T47D (cell line): ENCODE measurements around the gene SYNPO.

Experiments used
- DNase-seq, 2 experiments: peaks; one replicate each; pipeline versions ENCODE4 v3.0.0 to v3.0.0-alpha.2; 2011 to 2012; ENCODE audit warnings: low read depth in 1 of 2, low spot score in 1 of 2
- JUND ChIP-seq: IDR thresholded peaks from 2 replicates; pipeline ENCODE4 v1.6.1; 2012; ENCODE audit warnings: low read depth
- in situ Hi-C: cut with HindIII; loops from 2 replicates; pipeline ENCODE4 v1.10.0; 2016; ENCODE audit warnings: low sequenced_read_pairs, low pct_unique_long_range_greater_than_20kb

The SYNPO gene

DNA sequence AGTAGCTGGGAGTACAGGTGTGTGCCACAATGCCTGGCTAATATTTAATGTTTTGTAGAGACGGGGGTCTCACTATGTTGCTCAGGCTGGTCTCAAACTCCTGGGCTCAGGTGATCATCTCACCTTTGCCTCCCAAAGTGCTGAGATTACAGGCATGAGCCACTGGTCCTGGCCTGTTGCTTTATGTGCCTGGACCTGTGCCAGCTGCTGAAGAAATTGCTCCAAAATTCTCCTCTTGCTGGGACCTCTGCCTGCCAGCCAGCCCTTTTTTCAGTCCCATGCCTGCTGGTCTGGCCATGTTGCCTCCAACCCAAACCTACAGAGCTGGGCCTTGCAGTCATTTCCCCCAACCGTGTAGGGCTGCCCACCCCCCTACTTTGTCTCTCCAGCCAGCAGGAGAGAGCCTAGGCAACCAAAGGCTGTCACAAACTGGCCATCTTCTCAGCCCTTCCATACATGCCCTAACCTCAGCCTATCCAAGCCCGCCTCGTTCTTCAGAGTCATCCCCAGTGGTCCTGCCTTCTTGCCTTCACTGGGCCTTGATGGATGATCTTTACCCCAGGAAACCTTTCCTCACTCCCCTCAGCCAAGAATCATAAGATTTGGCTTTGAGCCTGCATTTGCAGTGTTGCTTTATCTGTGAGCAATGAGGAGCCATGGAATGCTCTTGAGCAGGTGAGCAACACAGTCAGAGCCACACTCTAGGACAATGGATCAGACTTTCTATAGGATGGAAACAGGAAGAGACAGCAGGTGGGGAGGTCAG is 27.4 kb upstream of the SYNPO start:
- no peak for TF ChIP-seq JUND
- in situ Hi-C loops = no loop called here
- DNase-seq = no peak

DNA sequence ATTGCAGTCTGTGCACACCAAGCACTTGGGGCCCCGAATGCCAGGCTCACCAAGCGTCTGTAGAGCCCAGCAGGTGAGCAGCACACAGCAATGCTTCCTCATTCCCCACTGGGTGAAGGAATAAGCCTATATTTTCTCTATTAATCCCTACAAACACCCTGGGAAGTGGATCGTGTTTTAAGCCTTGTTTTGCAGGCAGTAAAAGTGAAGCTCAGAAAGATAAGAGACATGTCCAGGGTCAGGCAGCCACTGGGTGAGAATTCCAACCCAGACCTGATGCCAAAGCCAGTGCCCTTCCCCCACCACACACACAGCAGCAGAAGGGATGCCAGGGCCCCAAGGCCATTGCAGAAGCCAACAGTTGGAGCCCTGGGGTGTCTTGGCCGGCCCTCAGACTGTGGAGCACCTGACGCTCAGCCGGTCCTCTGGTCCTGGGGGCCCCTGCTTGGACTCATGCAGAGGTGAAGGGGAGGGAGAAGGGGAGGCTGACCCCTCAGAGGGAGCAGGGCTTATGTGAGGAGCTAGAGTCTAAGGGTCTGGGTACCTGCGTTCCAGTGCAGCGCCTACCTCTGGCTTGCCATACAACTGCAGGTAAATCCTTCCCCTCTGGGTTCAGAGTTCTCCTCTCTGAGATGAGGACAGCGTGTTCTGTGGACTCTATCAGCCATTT is 26.3 kb upstream of the SYNPO start:
- DNase-seq = peak in 1 of 2 experiments; percentile 52
- in situ Hi-C loops = no loop called here
- TF ChIP-seq JUND = no peak

DNA sequence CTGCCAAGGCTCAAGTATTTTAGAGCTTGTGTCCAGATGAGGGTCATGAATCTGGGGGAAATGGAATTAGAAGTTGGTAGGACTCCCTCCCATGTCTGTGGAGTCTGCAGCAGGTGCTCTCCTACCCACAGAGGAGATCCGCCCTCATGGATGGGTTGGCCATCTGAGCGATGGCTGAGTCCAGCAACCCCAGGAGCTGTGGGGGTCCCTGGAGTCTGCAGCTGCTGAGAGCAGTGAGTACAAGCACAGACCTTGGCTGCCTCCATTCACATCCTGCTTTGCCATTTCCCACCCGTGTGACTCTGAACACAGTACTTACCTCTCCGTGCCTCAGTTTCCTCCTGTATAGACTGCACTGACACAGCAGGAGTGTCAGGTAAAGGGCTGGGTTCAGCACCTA is 25.8 kb upstream of the SYNPO start:
- no peak for TF ChIP-seq JUND
- no peak for DNase-seq
- in situ Hi-C loops = no loop called here

DNA sequence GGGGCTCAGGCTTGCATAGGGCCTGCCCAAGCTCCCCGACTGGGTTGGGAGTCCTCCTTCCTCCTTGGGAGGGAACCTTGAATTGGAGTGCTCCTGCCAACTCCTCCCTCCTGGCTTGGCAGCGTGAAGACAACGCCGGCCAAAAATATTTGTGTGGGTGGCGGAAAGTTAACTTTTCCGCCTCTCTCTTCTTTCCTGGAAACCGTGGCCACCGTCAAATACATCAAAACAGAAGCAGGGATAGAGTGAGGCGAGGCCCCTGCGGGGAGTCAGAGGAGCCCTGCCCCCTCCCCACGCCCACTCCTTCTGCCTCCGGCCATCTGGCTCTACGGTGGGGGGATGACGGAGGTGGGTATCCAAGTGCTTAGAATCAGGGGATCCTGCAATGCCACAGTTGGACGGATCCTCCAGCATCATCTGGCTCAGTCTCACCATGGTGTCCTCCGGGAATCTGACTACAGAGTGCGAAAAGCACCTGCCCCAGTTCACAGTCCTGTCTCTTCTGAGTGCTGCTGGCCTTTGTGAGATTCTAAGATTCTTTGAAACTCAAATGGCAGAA is 25.2 kb upstream of the SYNPO start:
- in situ Hi-C loops = no loop called here
- no peak for TF ChIP-seq JUND
- no peak for DNase-seq

DNA sequence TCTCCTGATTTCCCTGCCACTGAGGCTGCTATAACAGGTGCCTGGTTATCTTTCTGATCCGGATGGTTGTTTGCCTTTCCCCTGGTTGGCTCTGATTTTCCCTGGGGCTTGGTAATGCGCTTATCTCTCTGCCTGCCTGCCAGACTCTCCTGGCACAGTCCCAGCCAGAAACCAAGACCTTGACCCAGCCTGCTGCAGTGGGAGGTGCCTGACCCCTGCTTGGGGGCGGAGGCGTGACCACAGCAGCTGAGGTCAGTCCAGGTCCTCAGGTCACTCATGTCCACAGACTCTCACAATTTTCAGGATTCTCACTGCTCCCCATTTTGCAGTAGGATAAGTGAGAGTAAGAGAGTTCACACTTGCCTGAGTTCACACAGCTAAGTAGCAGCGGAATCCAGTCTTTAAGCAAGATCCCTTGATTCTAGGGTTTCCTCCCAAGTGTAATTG is 24.4 kb upstream of the SYNPO start:
- no peak for DNase-seq
- TF ChIP-seq JUND = no peak
- in situ Hi-C loops = no loop called here

DNA sequence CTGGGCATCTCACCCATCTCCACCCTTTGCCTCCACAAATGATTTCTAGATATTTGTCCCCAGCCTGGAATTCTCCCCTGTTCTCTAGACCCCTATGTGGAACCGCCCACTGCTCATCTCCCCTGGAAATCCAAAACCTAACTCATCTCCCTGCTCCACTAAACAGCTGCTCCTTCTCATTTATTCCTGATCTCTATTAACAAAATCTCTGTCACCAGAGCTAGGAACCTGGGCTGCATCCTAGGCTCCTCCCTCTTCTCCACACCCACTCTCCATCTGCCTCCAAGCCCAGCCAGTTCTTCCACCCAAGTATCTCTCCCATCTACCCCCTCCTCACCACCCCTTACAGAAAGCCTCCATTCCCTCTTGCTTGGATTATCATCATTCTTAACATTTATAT is 24.0 kb upstream of the SYNPO start:
- no peak for TF ChIP-seq JUND
- no peak for DNase-seq
- in situ Hi-C loops = no loop called here

DNA sequence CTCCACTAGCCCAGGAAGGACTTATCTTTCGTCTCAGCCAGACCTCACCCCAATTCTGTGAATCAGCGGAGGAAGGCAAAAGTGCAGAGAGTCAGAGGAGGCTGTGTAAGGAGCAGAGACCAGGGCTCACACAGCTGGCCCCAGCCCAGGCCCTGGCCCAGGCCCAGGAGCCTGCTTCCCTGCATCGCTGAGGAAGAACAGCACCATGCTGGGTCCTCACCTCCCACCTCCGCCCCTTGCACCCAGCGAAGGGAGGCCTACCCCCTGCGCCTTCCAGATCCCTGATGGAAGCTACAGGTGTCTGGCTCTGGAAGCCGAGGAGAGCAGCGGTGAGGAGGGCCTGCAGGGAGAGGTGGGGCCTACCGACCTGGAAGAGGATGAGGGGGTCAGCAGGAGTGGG is 22.3 kb upstream of the SYNPO start:
- no peak for TF ChIP-seq JUND
- DNase-seq = no peak
- in situ Hi-C loops = no loop called here

DNA sequence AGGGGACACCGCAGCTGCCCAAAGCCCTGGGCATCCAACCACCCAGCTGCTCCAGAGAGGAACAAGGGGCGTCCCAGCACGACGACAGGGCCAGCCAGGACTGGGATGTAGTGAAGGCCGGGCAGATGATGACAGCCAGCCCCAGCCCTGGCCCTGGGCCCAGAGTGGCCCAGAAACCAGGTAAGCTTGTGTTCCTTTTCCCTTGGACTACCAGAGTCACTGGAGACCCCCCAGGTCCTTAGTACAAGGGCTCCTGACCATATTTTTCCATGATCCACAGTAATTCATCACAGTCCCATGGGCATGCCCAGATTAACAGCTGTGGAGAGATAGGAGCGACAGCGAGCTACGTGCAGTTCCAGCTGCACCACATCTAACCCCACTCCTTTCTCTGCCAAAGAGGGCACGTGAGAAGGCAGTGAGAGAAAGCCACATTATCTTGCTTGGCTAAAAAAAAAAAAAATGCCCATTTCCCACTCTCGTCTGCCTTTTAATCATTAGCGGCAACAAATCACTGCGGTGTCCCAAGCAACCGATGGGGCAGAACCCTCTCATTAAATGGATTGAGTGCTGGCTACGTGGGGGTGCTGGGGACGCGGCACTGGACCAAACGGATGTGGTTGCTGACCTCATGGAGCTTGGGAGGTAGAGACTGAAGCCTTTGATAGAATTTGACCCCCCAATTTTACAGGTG is 21.7 kb upstream of the SYNPO start:
- in situ Hi-C loops = no loop called here
- no peak for TF ChIP-seq JUND
- DNase-seq = no peak

DNA sequence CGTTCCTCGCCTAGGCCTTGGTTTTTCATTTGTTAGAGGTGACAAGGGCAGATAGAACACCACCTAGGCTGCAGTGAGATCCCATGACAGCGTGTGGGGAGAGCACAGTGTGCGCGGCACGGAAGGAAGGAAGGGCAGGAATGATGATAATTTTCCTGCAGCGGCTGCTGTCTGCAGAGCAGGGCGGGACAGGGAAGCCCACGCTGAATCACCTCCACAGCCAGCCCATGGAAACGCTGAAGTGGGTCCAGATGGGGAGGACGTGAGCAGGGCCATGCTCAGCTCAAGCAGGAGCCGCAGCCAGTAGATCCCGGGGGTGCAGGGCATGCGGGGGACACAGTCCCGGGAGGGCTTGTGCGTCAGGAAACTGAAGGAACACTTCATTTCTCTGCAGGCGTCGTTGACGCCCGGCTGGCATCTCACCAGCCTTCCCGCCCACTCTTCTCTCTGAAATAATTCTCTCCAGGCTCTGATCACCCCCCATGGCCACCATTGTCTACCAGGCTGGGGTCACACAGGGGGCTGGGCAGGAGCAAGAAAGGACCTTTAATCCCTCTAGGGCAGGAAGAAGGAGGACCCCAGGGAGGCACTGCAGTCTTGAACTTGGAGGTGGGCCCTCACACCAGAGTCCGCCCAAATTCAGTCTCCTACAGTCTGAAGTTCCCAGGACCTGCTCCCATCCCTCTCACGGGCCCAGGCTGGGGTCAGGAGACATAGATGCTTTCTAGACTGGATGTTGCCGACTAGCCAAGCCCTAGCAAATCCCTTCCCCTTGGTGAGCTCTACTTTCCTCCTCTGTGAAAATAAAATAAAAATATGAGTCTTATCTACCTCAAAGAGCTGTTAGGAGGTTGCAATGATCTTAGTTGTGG is 20.9 kb upstream of the SYNPO start:
- no peak for TF ChIP-seq JUND
- in situ Hi-C loops = no loop called here
- DNase-seq = no peak

DNA sequence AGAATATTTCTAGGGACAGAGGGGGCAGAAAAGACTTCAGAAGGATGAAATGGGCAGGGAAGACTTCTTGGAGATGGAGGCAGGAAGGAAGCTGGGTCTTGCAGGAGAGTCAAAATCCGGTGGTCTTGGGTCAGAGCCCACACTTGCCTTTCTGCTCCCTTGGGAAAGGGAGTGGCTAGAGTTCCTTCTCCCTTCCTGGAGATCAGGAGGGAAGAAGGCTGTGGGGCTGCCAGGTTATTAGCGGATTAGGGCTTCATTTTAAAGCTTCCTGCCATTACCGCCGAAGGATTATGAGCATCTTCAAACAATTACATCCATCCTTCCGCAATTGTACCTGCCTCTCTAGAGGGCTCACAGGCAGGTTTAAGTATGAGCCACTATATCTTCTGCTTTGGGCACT is 19.2 kb upstream of the SYNPO start:
- in situ Hi-C loops = no loop called here
- DNase-seq = no peak
- no peak for TF ChIP-seq JUND

DNA sequence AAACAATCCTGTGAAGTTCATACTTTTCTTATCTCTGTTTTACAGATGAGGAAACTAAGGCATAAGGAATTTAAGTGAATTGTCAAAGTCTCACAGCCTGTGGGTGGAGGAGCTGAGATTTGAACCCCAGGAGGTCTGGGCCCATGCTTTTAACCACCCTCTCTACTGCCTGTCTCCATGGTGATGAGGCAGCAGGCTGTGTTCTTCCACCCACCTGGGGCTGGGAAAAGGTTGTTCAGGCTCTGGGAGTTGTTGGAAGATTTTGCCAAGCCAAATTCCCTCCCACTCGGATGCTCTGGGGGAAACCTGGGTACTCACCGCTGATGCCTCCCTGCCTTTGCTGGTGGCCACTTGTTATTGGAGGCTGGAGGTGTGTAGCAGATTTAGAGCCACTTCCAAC is 18.3 kb upstream of the SYNPO start:
- no peak for DNase-seq
- no peak for TF ChIP-seq JUND
- in situ Hi-C loops = no loop called here
